VCaP (cell line): ENCODE data around the gene RING1.

Experiments
- H3K27ac ChIP-seq: fragments of 450-650 bp; 2 replicates; pipeline ENCODE4 v1.5.1; 2017
- CTCF ChIP-seq: fragments of 450-650 bp; conservative IDR thresholded peaks from 2 replicates; pipeline ENCODE4 v1.5.1; 2017; ENCODE audit warnings: mild to moderate bottlenecking, moderate library complexity

RING1 gene

GRCh38 chr6:33181141-33181540 is 27.2 kb upstream of the RING1 start:
- no peak for TF ChIP-seq CTCF
- H3K27ac ChIP-seq, result no peak overlapping the region

DNA sequence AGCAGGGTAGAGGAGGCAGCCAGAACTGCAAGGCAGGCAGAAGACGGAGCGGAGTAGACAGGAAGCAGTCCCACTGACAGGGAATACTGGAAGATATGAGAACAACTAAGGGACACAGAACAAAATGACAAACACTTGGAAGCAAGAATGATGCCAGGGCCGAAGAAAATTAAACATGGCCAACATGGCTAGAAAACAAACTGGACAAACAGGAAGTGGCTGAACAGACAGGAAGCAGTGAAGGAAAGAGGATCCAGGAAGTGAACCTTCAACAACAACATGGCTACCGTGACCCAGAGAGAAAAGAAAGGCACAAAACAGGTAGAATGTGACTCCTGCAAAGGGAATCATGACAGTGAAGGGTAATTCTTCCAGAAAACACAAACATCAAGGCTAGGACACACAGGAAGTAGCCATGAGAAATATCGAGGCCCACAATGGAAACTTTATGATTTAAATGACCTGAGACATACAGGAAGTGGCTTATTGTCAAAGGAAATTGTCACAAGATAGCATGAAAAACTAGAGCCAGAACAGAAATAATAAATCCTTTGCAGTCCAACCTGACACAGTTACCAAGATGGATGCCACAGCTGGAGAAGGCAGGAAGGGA is 25.1 kb upstream of the RING1 start:
- H3K27ac ChIP-seq, result no peak overlapping the region
- TF ChIP-seq CTCF, result no peak

DNA sequence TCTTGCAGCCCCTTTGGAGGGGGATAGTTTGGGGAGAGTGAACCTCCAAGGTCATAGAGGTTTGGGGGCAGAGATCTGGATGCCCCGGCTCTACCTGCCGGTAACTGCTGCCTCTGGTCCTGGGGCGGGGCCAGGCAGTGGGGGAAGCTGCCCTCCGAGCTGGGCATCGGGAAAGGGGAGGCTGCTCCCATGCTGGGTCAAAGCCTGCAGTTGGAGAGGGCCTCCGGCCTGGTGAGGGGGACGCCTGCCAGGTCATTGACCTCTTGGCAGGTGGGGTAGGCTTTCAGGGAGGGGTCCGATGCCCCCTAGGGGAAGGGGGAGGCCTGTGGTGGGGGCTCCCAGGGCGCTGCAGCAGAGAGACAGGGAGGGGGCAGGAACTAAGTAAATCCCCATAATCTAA is 23.1 kb upstream of the RING1 start:
- TF ChIP-seq CTCF, result no peak

GRCh38 chr6:33185654-33186187 is 22.6 kb upstream of the RING1 start:
- no peak overlapping the region for H3K27ac ChIP-seq
- no peak for TF ChIP-seq CTCF

More for the DNA sequence above, 23.1 kb upstream of the RING1 start:
- H3K27ac ChIP-seq, result no peak overlapping the region

- no peak for TF ChIP-seq CTCF
- no peak overlapping the region for H3K27ac ChIP-seq
These were observed 20.5 kb upstream of the RING1 start for GRCh38 chr6:33187809-33188208.

- H3K27ac ChIP-seq, result no peak overlapping the region
- TF ChIP-seq CTCF, result no peak
These were observed 19.1 kb upstream of the RING1 start for GRCh38 chr6:33189164-33189563.

- TF ChIP-seq CTCF, result no peak
- H3K27ac ChIP-seq, result no peak overlapping the region
These were observed 18.5 kb upstream of the RING1 start for GRCh38 chr6:33189625-33190448.
